ENCODE data around the gene PLA2G4D.

Gene PLA2G4D

GRCh38 chr15:42037656-42038055, 56.7 kb downstream of the PLA2G4D start:
- Histone ChIP-seq H3K27me3 (ENCODE audit: control insufficient read depth, low read length) (no peaks in the 10 kb centered on the region), H3K9me2 (replicated peaks; ENCODE audit: control insufficient read depth, low read length) (no peaks in the 10 kb centered on the region), H3K4me3 (ENCODE audit: low read length) (no peak overlapping the region), H3K79me2 (ENCODE audit: control insufficient read depth, low read length) (no peaks in the 10 kb centered on the region), H3K36me3 (ENCODE audit: control insufficient read depth, low read length) (no peaks in the 10 kb centered on the region), H3K4me2 (ENCODE audit: low read length) (no peak overlapping the region), H3K27ac (ENCODE audit: low read depth, low read length) (no peak overlapping the region), H3F3A (ENCODE audit: control insufficient read depth, insufficient read depth) (no peaks in the 10 kb centered on the region), H4K20me1 (ENCODE audit: control insufficient read depth, insufficient read depth, low read depth, low read length) (no peaks in the 10 kb centered on the region), H3K4me1 (ENCODE audit: control insufficient read depth, low read length) (peaks cover 27% of the 10 kb centered on the region), H3K9me3 (ENCODE audit: control insufficient read depth, insufficient read depth, low read length) (no peaks in the 10 kb centered on the region)
- TF ChIP-seq EZH2phosphoT487 (IDR thresholded peaks at IDR 0.05; ENCODE audit: borderline replicate concordance, low read length) (no peak), CTCF (IDR thresholded peaks at IDR 0.05; ENCODE audit: low read depth, low read length, poor library complexity, severe bottlenecking) (no peak)

DNA sequence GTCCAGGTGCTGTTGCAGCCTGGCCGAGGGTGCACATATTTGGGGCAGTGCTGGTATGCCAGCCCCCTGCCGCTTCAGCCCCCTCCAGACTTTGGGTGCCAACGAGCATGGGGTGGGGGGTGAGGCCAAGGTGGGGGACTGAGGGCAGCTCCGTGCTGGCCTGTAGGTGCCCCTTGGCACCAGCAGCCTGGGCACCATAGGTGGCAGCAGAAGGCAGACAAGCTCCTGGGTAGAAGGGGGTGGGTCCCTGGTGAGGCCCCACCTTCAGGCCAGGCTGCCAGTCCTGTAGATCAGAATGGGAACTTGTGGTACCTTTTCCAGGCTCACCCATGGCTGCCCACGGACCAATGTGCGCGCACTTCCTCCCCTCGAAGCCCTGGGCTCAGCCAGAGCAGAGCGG, 57.4 kb downstream of the PLA2G4D start:
- Histone ChIP-seq H3K9me2 (replicated peaks; ENCODE audit: control insufficient read depth, low read length) (no peaks in the 10 kb centered on the region), H3K4me1 (ENCODE audit: control insufficient read depth, low read length) (peaks cover 27% of the 10 kb centered on the region), H4K20me1 (ENCODE audit: control insufficient read depth, insufficient read depth, low read depth, low read length) (no peaks in the 10 kb centered on the region), H3K4me2 (ENCODE audit: low read length) (no peak overlapping the region), H3K9me3 (ENCODE audit: control insufficient read depth, insufficient read depth, low read length) (peaks cover 5% of the 10 kb centered on the region), H3F3A (ENCODE audit: control insufficient read depth, insufficient read depth) (no peaks in the 10 kb centered on the region), H3K36me3 (ENCODE audit: control insufficient read depth, low read length) (no peaks in the 10 kb centered on the region), H3K4me3 (ENCODE audit: low read length) (no peak overlapping the region), H3K27me3 (ENCODE audit: control insufficient read depth, low read length) (no peaks in the 10 kb centered on the region), H3K27ac (ENCODE audit: low read depth, low read length) (no peak overlapping the region), H3K79me2 (ENCODE audit: control insufficient read depth, low read length) (no peaks in the 10 kb centered on the region)
- TF ChIP-seq EZH2phosphoT487 (IDR thresholded peaks at IDR 0.05; ENCODE audit: borderline replicate concordance, low read length) (no peak), CTCF (IDR thresholded peaks at IDR 0.05; ENCODE audit: low read depth, low read length, poor library complexity, severe bottlenecking) (no peak)

GRCh38 chr15:42036112-42036905, 58.1 kb downstream of the PLA2G4D start:
- Histone ChIP-seq H4K20me1 (ENCODE audit: control insufficient read depth, insufficient read depth, low read depth, low read length) (no peaks in the 10 kb centered on the region), H3K9me2 (replicated peaks; ENCODE audit: control insufficient read depth, low read length) (no peaks in the 10 kb centered on the region), H3K79me2 (ENCODE audit: control insufficient read depth, low read length) (no peaks in the 10 kb centered on the region), H3K9me3 (ENCODE audit: control insufficient read depth, insufficient read depth, low read length) (peaks cover 5% of the 10 kb centered on the region), H3K4me2 (ENCODE audit: low read length) (peak overlapping the region; percentile 95), H3K4me3 (ENCODE audit: low read length) (peak overlapping the region; percentile 73; the same call in 1 of the 2 replicates), H3K36me3 (ENCODE audit: control insufficient read depth, low read length) (no peaks in the 10 kb centered on the region), H3F3A (ENCODE audit: control insufficient read depth, insufficient read depth) (no peaks in the 10 kb centered on the region), H3K27ac (ENCODE audit: low read depth, low read length) (peak overlapping the region; percentile 10; the same call in 1 of the 2 replicates), H3K4me1 (ENCODE audit: control insufficient read depth, low read length) (peaks cover 27% of the 10 kb centered on the region), H3K27me3 (ENCODE audit: control insufficient read depth, low read length) (no peaks in the 10 kb centered on the region)
- TF ChIP-seq EZH2phosphoT487 (IDR thresholded peaks at IDR 0.05; ENCODE audit: borderline replicate concordance, low read length) (no peak), CTCF (IDR thresholded peaks at IDR 0.05; ENCODE audit: low read depth, low read length, poor library complexity, severe bottlenecking) (no peak)
